Measurements from ENCODE around the gene VWA8.

VWA8 gene

DNA sequence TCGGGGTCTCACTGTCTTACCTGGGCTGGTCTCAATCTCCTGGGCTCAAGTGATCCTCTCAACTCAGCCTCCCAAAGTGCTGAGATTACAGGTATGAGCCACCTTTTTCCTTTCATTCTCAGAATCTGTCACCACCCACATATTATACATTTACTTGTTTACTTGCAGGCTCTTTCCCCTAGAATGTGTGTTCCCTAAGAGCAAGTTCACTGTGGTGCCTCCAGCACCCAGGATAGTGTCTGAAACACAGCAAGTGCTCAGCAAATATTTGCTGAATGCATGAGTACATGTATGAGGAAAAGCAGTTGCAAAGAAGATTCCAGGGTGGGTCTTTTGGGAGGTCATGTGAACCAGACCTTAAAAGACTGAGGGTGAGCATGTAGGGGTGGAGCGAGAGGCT is 406.7 kb downstream of the VWA8 start:
- DNase-seq (ENCODE audit: low read depth) = no peak
- no peak overlapping the region for H3K4me3 ChIP-seq (ENCODE audit: low read depth, low read length)
- TF ChIP-seq, protein P1, sequence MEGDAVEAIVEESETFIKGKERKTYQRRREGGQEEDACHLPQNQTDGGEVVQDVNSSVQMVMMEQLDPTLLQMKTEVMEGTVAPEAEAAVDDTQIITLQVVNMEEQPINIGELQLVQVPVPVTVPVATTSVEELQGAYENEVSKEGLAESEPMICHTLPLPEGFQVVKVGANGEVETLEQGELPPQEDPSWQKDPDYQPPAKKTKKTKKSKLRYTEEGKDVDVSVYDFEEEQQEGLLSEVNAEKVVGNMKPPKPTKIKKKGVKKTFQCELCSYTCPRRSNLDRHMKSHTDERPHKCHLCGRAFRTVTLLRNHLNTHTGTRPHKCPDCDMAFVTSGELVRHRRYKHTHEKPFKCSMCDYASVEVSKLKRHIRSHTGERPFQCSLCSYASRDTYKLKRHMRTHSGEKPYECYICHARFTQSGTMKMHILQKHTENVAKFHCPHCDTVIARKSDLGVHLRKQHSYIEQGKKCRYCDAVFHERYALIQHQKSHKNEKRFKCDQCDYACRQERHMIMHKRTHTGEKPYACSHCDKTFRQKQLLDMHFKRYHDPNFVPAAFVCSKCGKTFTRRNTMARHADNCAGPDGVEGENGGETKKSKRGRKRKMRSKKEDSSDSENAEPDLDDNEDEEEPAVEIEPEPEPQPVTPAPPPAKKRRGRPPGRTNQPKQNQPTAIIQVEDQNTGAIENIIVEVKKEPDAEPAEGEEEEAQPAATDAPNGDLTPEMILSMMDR (conservative IDR thresholded peaks at IDR 0.05; ENCODE audit: low read depth, low read length) = no peak

DNA sequence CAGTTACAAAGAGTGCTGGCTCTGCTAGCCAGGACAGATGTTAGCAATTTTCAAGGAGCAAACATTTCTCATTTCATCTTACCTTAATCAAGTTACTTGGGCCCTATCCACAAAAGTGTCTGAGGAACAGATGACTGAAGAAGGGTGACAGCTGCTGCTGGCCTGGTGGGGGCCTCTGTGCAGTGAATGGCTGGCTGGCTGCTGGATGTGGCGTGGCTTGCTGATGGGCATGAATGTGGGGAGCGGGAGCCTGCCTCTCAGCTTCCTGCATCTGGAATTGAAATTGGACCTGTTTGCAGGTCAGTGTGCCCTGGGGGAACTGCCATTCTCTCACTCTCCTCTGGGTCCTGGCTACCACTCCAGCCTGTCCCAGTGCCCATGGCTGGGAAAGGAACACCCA is 408.9 kb downstream of the VWA8 start:
- TF ChIP-seq, protein P1 (conservative IDR thresholded peaks at IDR 0.05; ENCODE audit: low read depth, low read length) = no peak
- H3K4me3 ChIP-seq (ENCODE audit: low read depth, low read length) = no peak overlapping the region
- DNase-seq (ENCODE audit: low read depth) = no peak

DNA sequence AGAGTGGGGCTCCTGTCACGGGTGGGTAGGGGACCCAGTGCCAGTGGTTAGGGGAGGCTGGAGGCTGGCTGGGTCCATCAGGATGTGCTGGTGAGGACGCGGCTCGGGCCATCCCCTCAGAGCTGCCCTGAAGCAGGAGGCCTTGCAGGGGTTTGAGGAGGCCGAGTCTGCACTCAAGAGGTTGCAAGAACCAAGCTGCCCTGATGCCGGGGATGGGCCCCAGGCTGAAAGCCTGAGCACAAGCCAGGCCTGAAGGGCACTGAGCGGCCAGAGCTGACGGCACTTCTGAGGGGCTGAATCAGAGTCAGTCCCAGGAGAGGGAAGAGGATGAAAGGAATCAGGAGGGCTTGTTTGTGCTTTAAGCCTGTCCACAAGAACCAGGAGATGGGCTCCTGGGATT is 410.6 kb downstream of the VWA8 start:
- TF ChIP-seq, protein P1 (conservative IDR thresholded peaks at IDR 0.05; ENCODE audit: low read depth, low read length) = no peak
- H3K4me3 ChIP-seq (ENCODE audit: low read depth, low read length) = no peak overlapping the region
- DNase-seq (ENCODE audit: low read depth) = no peak

DNA sequence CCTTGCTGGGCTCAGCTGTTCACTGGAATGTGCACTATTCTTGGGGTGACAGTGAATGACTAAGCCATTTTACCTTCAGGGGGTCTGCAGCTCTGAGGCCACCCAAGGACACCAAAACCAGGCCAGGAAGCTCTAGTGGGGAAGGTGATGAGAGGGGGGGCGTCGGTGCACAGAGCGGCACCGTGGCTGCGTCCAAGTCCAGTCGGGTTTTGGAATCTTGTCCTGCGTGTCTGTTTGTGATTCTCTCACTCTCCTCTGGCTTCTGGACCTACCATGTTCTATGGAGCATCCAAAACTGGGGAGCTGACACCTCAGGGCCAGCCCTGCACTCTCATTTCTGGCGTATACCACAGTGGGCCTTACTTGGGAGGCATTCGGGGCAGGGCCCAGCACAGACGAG is 411.4 kb downstream of the VWA8 start:
- TF ChIP-seq, protein P1 (conservative IDR thresholded peaks at IDR 0.05; ENCODE audit: low read depth, low read length) = no peak
- no peak overlapping the region for H3K4me3 ChIP-seq (ENCODE audit: low read depth, low read length)
- no peak for DNase-seq (ENCODE audit: low read depth)

DNA sequence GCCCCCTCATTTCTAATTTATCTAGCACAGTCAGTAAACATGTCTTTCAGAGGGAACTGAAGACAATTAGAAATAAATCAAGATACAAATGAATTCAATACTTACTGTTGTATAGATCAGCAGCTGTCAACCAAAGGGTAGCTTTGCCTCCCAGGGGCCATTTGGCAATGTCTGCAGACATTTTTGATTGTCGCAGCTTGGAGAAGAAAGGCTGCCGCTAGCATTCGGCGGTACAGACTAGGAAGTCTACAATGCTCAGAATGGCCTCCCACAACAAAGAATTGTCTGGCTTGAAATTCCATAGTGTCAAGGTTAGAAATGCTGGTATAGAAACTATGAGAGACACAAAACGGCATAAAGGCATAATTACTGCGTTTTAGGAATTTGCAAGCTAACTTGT is 412.0 kb downstream of the VWA8 start:
- H3K4me3 ChIP-seq (ENCODE audit: low read depth, low read length) = no peak overlapping the region
- TF ChIP-seq, protein P1 (conservative IDR thresholded peaks at IDR 0.05; ENCODE audit: low read depth, low read length) = no peak
- no peak for DNase-seq (ENCODE audit: low read depth)

- DNase-seq (ENCODE audit: low read depth) = no peak
- TF ChIP-seq, protein P1 (conservative IDR thresholded peaks at IDR 0.05; ENCODE audit: low read depth, low read length) = no peak
- H3K4me3 ChIP-seq (ENCODE audit: low read depth, low read length) = no peak overlapping the region
These were observed 412.9 kb downstream of the VWA8 start for GRCh38 chr13:41548031-41548430.

- DNase-seq (ENCODE audit: low read depth) = peak; percentile 37
- TF ChIP-seq, protein P1 (conservative IDR thresholded peaks at IDR 0.05; ENCODE audit: low read depth, low read length) = no peak
These were observed 413.5 kb downstream of the VWA8 start for GRCh38 chr13:41547251-41548000.

More at GRCh38 chr13:41547251-41548000, 413.5 kb downstream of the VWA8 start:
- no peak overlapping the region for H3K4me3 ChIP-seq (ENCODE audit: low read depth, low read length)

All from choroid plexus epithelial cell (primary cell).